Trophoblast cell (in vitro differentiated cells and primary cell): ENCODE data around the gene KRTAP12-3.
"Not testable (repeated sequence)": the region's sequence is repeated elsewhere in the genome, so short reads cannot be mapped to it uniquely, and the experiment has no call there.

Experiments used
- DNase-seq, 2 donors: peaks; one replicate each; pipeline ENCODE4 v3.0.0-alpha.2; 2016
- H2AFZ ChIP-seq: 2 replicates; pipeline ENCODE4 v1.6.1; 2013; ENCODE audit warnings: low read length, moderate library complexity, mild to moderate bottlenecking; ENCODE audit not compliant: insufficient read depth, poor library complexity
- H2AK5ac ChIP-seq: 2 replicates; pipeline ENCODE4 v1.6.1; 2013; ENCODE audit warnings: mild to moderate bottlenecking, low read length
- H2BK120ac ChIP-seq: 2 replicates; pipeline ENCODE4 v1.6.1; 2013; ENCODE audit warnings: low read length, mild to moderate bottlenecking, moderate library complexity; ENCODE audit not compliant: insufficient read depth, poor library complexity
- H2BK12ac ChIP-seq: 2 replicates; pipeline ENCODE4 v1.6.1; 2013; ENCODE audit warnings: mild to moderate bottlenecking, low read length, moderate library complexity
- H2BK5ac ChIP-seq: 2 replicates; pipeline ENCODE4 v1.6.1; 2013; ENCODE audit warnings: low read length, low read depth, moderate library complexity, mild to moderate bottlenecking; ENCODE audit not compliant: poor library complexity
- H3K14ac ChIP-seq: 2 replicates; pipeline ENCODE4 v1.6.1; 2013; ENCODE audit warnings: mild to moderate bottlenecking, low read length
- H3K18ac ChIP-seq: 2 replicates; pipeline ENCODE4 v1.6.1; 2013; ENCODE audit warnings: mild to moderate bottlenecking, low read length
- H3K23ac ChIP-seq: 2 replicates; pipeline ENCODE4 v1.6.1; 2013; ENCODE audit warnings: low read length
- H3K27ac ChIP-seq: 2 replicates; pipeline ENCODE4 v1.5.1; 2013; ENCODE audit warnings: low read depth, mild to moderate bottlenecking, inconsistent platforms, low read length, moderate library complexity
- H3K27me3 ChIP-seq: 2 replicates; pipeline ENCODE4 v1.6.1; 2013; ENCODE audit warnings: inconsistent platforms, mild to moderate bottlenecking, low read length, moderate library complexity; ENCODE audit not compliant: insufficient read depth
- H3K36me3 ChIP-seq, 2 experiments: 1 replicate in 1 of 2; 2 replicates in 1 of 2; pipeline ENCODE4 v1.6.1; 2013; ENCODE audit warnings: low read length in 2 of 2, mild to moderate bottlenecking in 2 of 2, moderate library complexity in 1 of 2; ENCODE audit not compliant: insufficient read depth in 2 of 2, control insufficient read depth in 1 of 2
- H3K4ac ChIP-seq: 2 replicates; pipeline ENCODE4 v1.6.1; 2013; ENCODE audit warnings: low read depth, mild to moderate bottlenecking, low read length, moderate library complexity
- H3K4me1 ChIP-seq, 2 experiments: 1 replicate in 1 of 2; 2 replicates in 1 of 2; pipeline ENCODE4 v1.6.1; 2013; ENCODE audit warnings: low read length in 2 of 2, mild to moderate bottlenecking in 2 of 2, moderate library complexity in 1 of 2; ENCODE audit not compliant: insufficient read depth in 2 of 2, control insufficient read depth in 1 of 2
- H3K4me2 ChIP-seq: 2 replicates; pipeline ENCODE4 v1.6.1; 2013; ENCODE audit warnings: inconsistent platforms, mild to moderate bottlenecking, low read length, moderate library complexity
- H3K4me3 ChIP-seq: 2 replicates; pipeline ENCODE4 v1.5.1; 2013; ENCODE audit warnings: mild to moderate bottlenecking, low read depth, low read length, inconsistent platforms
- H3K79me1 ChIP-seq: one replicate; pipeline ENCODE4 v1.6.1; 2013; ENCODE audit warnings: low read length
- H3K79me2 ChIP-seq: 2 replicates; pipeline ENCODE4 v1.6.1; 2013; ENCODE audit warnings: low read length, mild to moderate bottlenecking; ENCODE audit not compliant: control insufficient read depth, insufficient read depth, poor library complexity
- H3K9ac ChIP-seq: 2 replicates; pipeline ENCODE4 v1.6.1; 2013; ENCODE audit warnings: mild to moderate bottlenecking, low read length
- H3K9me3 ChIP-seq: 2 replicates; pipeline ENCODE4 v1.6.1; 2013; ENCODE audit warnings: low read depth, mild to moderate bottlenecking, control low read depth, inconsistent platforms, low read length; ENCODE audit not compliant: insufficient read depth
- H4K12ac ChIP-seq: 2 replicates; pipeline ENCODE4 v1.6.1; 2013; ENCODE audit warnings: low read depth, mild to moderate bottlenecking, low read length, moderate library complexity
- H4K8ac ChIP-seq: 2 replicates; pipeline ENCODE4 v1.6.1; 2013; ENCODE audit warnings: low read depth, mild to moderate bottlenecking, low read length, moderate library complexity
- H4K91ac ChIP-seq: one replicate; pipeline ENCODE4 v1.6.1; 2013; ENCODE audit warnings: low read depth, mild to moderate bottlenecking, low read length, moderate library complexity
- WGBS: extraction: QIAGEN DNeasy Blood & Tissue Kit; methylation state at CpG from one replicate; pipeline ENCODE4 v1.1.7; 2013; ENCODE audit warnings: missing lambda C conversion rate; ENCODE audit not compliant: insufficient read length, insufficient coverage; ENCODE audit errors: extremely low coverage; 5-methylcytosine and 5-hydroxymethylcytosine counted together

Gene KRTAP12-3

GRCh38 chr21:44632067-44632466 is 25.7 kb upstream of the KRTAP12-3 start:
- H4K8ac ChIP-seq = no peak overlapping the region
- no peak overlapping the region for H4K12ac ChIP-seq
- no peaks in the 10 kb centered on the region for H3K79me2 ChIP-seq

GRCh38 chr21:44636209-44637017 is 21.3 kb upstream of the KRTAP12-3 start:
- Histone ChIP-seq H3K4ac (no peak overlapping the region), H3K79me1 (no peaks in the 10 kb centered on the region), H3K79me2 (no peaks in the 10 kb centered on the region), H2BK12ac (no peak overlapping the region), H3K14ac (no peak overlapping the region), H2BK5ac (no peak overlapping the region), H2AK5ac (no peak overlapping the region), H3K27me3 (no peaks in the 10 kb centered on the region), H4K8ac (no peak overlapping the region), H3K27ac (no peak overlapping the region), H3K18ac (no peak overlapping the region), H3K23ac (no peak overlapping the region), H2AFZ (no peak overlapping the region), H3K4me1 (no peaks in the 10 kb centered on the region), H3K36me3 (no peaks in the 10 kb centered on the region), H3K9me3 (no peaks in the 10 kb centered on the region), H3K9ac (no peak overlapping the region), H3K4me3 (no peak overlapping the region), H4K12ac (no peak overlapping the region), H3K4me2 (no peak overlapping the region), H4K91ac (no peak overlapping the region), H2BK120ac (no peak overlapping the region)
- no peak for DNase-seq
- WGBS = no CpG with 5 or more reads among the region's 15 CpGs

More at GRCh38 chr21:44632067-44632466, 25.7 kb upstream of the KRTAP12-3 start:
- H3K23ac ChIP-seq = no peak overlapping the region
- H2BK12ac ChIP-seq = no peak overlapping the region
- no peak overlapping the region for H3K4me2 ChIP-seq
- DNase-seq = no peak
- no peaks in the 10 kb centered on the region for H3K27me3 ChIP-seq
- H3K36me3 ChIP-seq = no peaks in the 10 kb centered on the region
- H3K4ac ChIP-seq = no peak overlapping the region
- no CpG with 5 or more reads among the region's 1 CpG for WGBS
- no peak overlapping the region for H4K91ac ChIP-seq
- H2BK120ac ChIP-seq = no peak overlapping the region
- no peak overlapping the region for H2AK5ac ChIP-seq
- H3K4me1 ChIP-seq = no peaks in the 10 kb centered on the region
- H3K9ac ChIP-seq = no peak overlapping the region
- H3K18ac ChIP-seq = no peak overlapping the region
- H2AFZ ChIP-seq = no peak overlapping the region
- H3K79me1 ChIP-seq = no peaks in the 10 kb centered on the region
- H2BK5ac ChIP-seq = no peak overlapping the region
- H3K9me3 ChIP-seq = no peaks in the 10 kb centered on the region
- no peak overlapping the region for H3K14ac ChIP-seq
- no peak overlapping the region for H3K27ac ChIP-seq
- H3K4me3 ChIP-seq = no peak overlapping the region

- H3K9me3 ChIP-seq = no peaks in the 10 kb centered on the region
- no peak within 1 kb of the TSS for H4K91ac ChIP-seq
- H3K79me1 ChIP-seq = no peaks in the 10 kb centered on the region
- H3K9ac ChIP-seq = no peak within 1 kb of the TSS
- no peak within 1 kb of the TSS for H2BK12ac ChIP-seq
- H4K8ac ChIP-seq = no peak within 1 kb of the TSS
- H3K79me2 ChIP-seq = no peaks in the 10 kb centered on the region
- WGBS = no CpG with 5 or more reads among the region's 21 CpGs
- no peak within 1 kb of the TSS for H3K27ac ChIP-seq
- H3K4me2 ChIP-seq = no peak within 1 kb of the TSS
- no peak within 1 kb of the TSS for H3K18ac ChIP-seq
- no peak within 1 kb of the TSS for H4K12ac ChIP-seq
- no peaks in the 10 kb centered on the region for H3K27me3 ChIP-seq
- no peak within 1 kb of the TSS for H3K23ac ChIP-seq
- no peak within 1 kb of the TSS for H2BK5ac ChIP-seq
- no peak within 1 kb of the TSS for H3K14ac ChIP-seq
- no peak within 1 kb of the TSS for H2BK120ac ChIP-seq
- no peak for DNase-seq
- no peaks in the 10 kb centered on the region for H3K4me1 ChIP-seq
- H2AFZ ChIP-seq = no peak within 1 kb of the TSS
- no peak within 1 kb of the TSS for H3K4ac ChIP-seq
- no peak within 1 kb of the TSS for H2AK5ac ChIP-seq
- no peaks in the 10 kb centered on the region for H3K36me3 ChIP-seq
- H3K4me3 ChIP-seq = peak within 1 kb of the TSS; percentile 56
Observed at GRCh38 chr21:44637018-44637850, 20.5 kb upstream of the KRTAP12-3 start, which contains the start of gene KRTAP10-10. KRTAP10-10 (plus strand) TSS chr21:44637356; CDS start chr21:44637418, 62 bp downstream.

- H3K4me2 ChIP-seq, H3K9me3 ChIP-seq, H3K27me3 ChIP-seq, H4K8ac ChIP-seq, H3K79me1 ChIP-seq, H2BK5ac ChIP-seq, H3K36me3 ChIP-seq, H2BK12ac ChIP-seq, H3K79me2 ChIP-seq, H2AK5ac ChIP-seq, H3K27ac ChIP-seq, H3K4me1 ChIP-seq, H4K12ac ChIP-seq, H3K9ac ChIP-seq, H2BK120ac ChIP-seq, H3K4ac ChIP-seq, H3K14ac ChIP-seq, H4K91ac ChIP-seq, H2AFZ ChIP-seq, DNase-seq, H3K18ac ChIP-seq, H3K23ac ChIP-seq, H3K4me3 ChIP-seq: not testable (repeated sequence)
- no CpG with 5 or more reads among the region's 12 CpGs for WGBS
Observed at GRCh38 chr21:44637851-44638348, 19.8 kb upstream of the KRTAP12-3 start.
